Endothelial cell of umbilical vein (primary cell): Measurements from ENCODE around the gene TBC1D8. TPM values are rescaled to one million over a fixed set of nuclear protein-coding genes. Genes with fewer than 3 reads are reported as not detected.

Experiments
- BruUV-seq: library from RNA; stranded (reverse); fragments of 400-500 nt; replicated peaks from 2 replicates; lab custom pipeline; 2021; lab: Mats Ljungman, UMichigan
- CTCF ChIA-PET: fragments of 300-600, 350-600 bp; sonication (Branson Sonifier 250); formaldehyde crosslinking; loops from one replicate; lab custom pipeline; 2021; ENCODE audit warnings: antibody characterized with exemption, inconsistent platforms; lab: Charles Lee
- POLR2A ChIA-PET: fragments of 300-600, 350-600 bp; sonication (Branson Sonifier 250); formaldehyde crosslinking; loops from one replicate; lab custom pipeline; 2021; ENCODE audit warnings: antibody characterized with exemption, inconsistent platforms; lab: Charles Lee
- DNase-seq: peaks from one replicate; pipeline ENCODE4 v3.0.0-alpha.2; 2011; ENCODE audit warnings: low read depth, low spot score
- FAIRE-seq: peaks from 2 replicates; lab custom pipeline; 2011; peaks lifted over from hg19 to GRCh38; lab: Jason Lieb, UNC
- H2AFZ ChIP-seq: 2 replicates; pipeline ENCODE4 v1.6.0; 2012; ENCODE audit warnings: low read depth, low read length, control low read depth, inconsistent platforms
- H3K27ac ChIP-seq: 2 replicates; pipeline ENCODE4 v1.5.1; 2011; ENCODE audit warnings: low read depth, mild to moderate bottlenecking, control low read depth, low read length, moderate library complexity; ENCODE audit not compliant: insufficient read depth
- H3K27me3 ChIP-seq, 2 experiments: 2 replicates each; pipeline versions ENCODE4 v1.6.0 to v1.6.1; 2011; ENCODE audit warnings: low read length in 2 of 2, mixed read lengths in 1 of 2; ENCODE audit not compliant: control insufficient read depth in 2 of 2, insufficient read depth in 2 of 2
- H3K36me3 ChIP-seq, 2 experiments: 2 replicates in 1 of 2; 3 replicates in 1 of 2; pipeline ENCODE4 v1.5.1; 2011; ENCODE audit warnings: low read length in 2 of 2, mild to moderate bottlenecking in 1 of 2, moderate library complexity in 1 of 2; ENCODE audit not compliant: control insufficient read depth in 2 of 2, insufficient read depth in 2 of 2; ENCODE audit errors: extremely low read depth in 1 of 2
- H3K4me1 ChIP-seq: 3 replicates; pipeline ENCODE4 v1.5.1; 2011; ENCODE audit warnings: mild to moderate bottlenecking, low read length; ENCODE audit not compliant: control insufficient read depth, insufficient read depth; ENCODE audit errors: extremely low read depth
- H3K4me2 ChIP-seq: 2 replicates; pipeline ENCODE4 v1.6.1; 2011; ENCODE audit warnings: low read length, control low read depth, mixed read lengths; ENCODE audit not compliant: insufficient read depth
- H3K4me3 ChIP-seq, 3 experiments: fragments of 200-600 bp in 1 of 3; sonication (generic), shearing (Covaris generic) in 1 of 3; replicated peaks in 1 of 3; 2 replicates each; pipeline ENCODE4 v1.5.1; 2011 to 2016; ENCODE audit warnings: control low read depth in 3 of 3, low read length in 3 of 3, mild to moderate bottlenecking in 2 of 3, inconsistent platforms in 1 of 3, low read depth in 1 of 3, moderate library complexity in 1 of 3; ENCODE audit not compliant: insufficient read depth in 1 of 3
- H3K79me2 ChIP-seq: 2 replicates; pipeline ENCODE4 v1.6.0; 2012; ENCODE audit warnings: low read length, inconsistent platforms; ENCODE audit not compliant: control insufficient read depth, insufficient read depth
- H3K9ac ChIP-seq: replicated peaks from 2 replicates; pipeline ENCODE3; 2011; ENCODE audit warnings: low read length, control low read depth; ENCODE audit not compliant: insufficient read depth; ENCODE audit errors: extremely low read depth
- H3K9me1 ChIP-seq: replicated peaks from 3 replicates; pipeline ENCODE4 v1.6.0; 2011; ENCODE audit warnings: mild to moderate bottlenecking, low read length; ENCODE audit not compliant: control insufficient read depth, insufficient read depth; ENCODE audit errors: extremely low read depth
- H3K9me3 ChIP-seq: replicated peaks from 2 replicates; pipeline ENCODE4 v1.5.1; 2012; ENCODE audit warnings: low read length, inconsistent platforms; ENCODE audit not compliant: control insufficient read depth, insufficient read depth
- H4K20me1 ChIP-seq: replicated peaks from 2 replicates; pipeline ENCODE3; 2011; ENCODE audit warnings: mild to moderate bottlenecking, low read length; ENCODE audit not compliant: control insufficient read depth, insufficient read depth; ENCODE audit errors: extremely low read depth
- CTCF ChIP-seq, 2 donors: IDR thresholded peaks; 1 replicate in 1 of 2; 2 replicates in 1 of 2; pipeline ENCODE4 v1.5.1; 2011; ENCODE audit warnings: low read length in 2 of 2, mild to moderate bottlenecking in 2 of 2, moderate library complexity in 2 of 2, control low read depth in 1 of 2, inconsistent platforms in 1 of 2, low read depth in 1 of 2; ENCODE audit not compliant: insufficient read depth in 1 of 2; ENCODE audit errors: extremely low read depth in 1 of 2
- EZH2 ChIP-seq: IDR thresholded peaks from 2 replicates; pipeline ENCODE4 v1.6.1; 2012; ENCODE audit warnings: borderline replicate concordance, low read depth, mild to moderate bottlenecking, moderate library complexity, low read length, inconsistent platforms; ENCODE audit not compliant: severe bottlenecking
- FOS ChIP-seq: IDR thresholded peaks from 2 replicates; pipeline ENCODE4 v1.6.1; 2011; ENCODE audit warnings: mild to moderate bottlenecking, low read length, moderate library complexity, borderline replicate concordance; ENCODE audit not compliant: insufficient read depth
- GATA2 ChIP-seq: IDR thresholded peaks from 2 replicates; pipeline ENCODE4 v1.7.0; 2011; ENCODE audit warnings: low read depth, mild to moderate bottlenecking, moderate library complexity, mixed read lengths, low read length; ENCODE audit not compliant: insufficient read length, insufficient read depth
- JUN ChIP-seq: IDR thresholded peaks from 2 replicates; pipeline ENCODE4 v1.6.1; 2011; ENCODE audit warnings: borderline replicate concordance, low read depth; ENCODE audit not compliant: insufficient read length, insufficient read depth
- MAX ChIP-seq: IDR thresholded peaks from 2 replicates; pipeline ENCODE4 v1.6.1; 2011; ENCODE audit not compliant: insufficient read depth, insufficient read length
- MYC ChIP-seq: IDR thresholded peaks from one replicate; pipeline ENCODE4 v1.6.1; 2011; ENCODE audit warnings: mild to moderate bottlenecking, low read depth, low read length
- POLR2A ChIP-seq: IDR thresholded peaks from 2 replicates; pipeline ENCODE4 v1.6.1; 2012; ENCODE audit warnings: low read depth, mild to moderate bottlenecking, control low read depth, low read length
- POLR2AphosphoS5 ChIP-seq: IDR thresholded peaks from 2 replicates; pipeline ENCODE4 v1.6.1; 2012; ENCODE audit warnings: low read depth, mild to moderate bottlenecking, control low read depth, low read length, moderate library complexity; ENCODE audit not compliant: insufficient read depth
- dilution Hi-C: fragments of 300-500 bp; cut with MboI; formaldehyde crosslinking; loops from one replicate; pipeline ENCODE4 v1.15.0; 2019; ENCODE audit warnings: low sequenced_read_pairs; ENCODE audit not compliant: extremely low pct_ligation_motif_present
- intact Hi-C: fragments of 100-400 bp; cut with micrococcal nuclease; formaldehyde crosslinking; loops from one replicate; pipeline ENCODE4 v1.10.0; 2022
- polyA plus RNA-seq, 4 experiments: library from polyadenylated mRNA; depleted of rRNA in 3 of 4; stranded (reverse) in 3 of 4; unstranded in 1 of 4; fragments of >200 nt; gene quantifications; 2 replicates each; pipeline versions ENCODE4 v1.2.1 to v1.2.3, GENCODE V29; 2011 to 2012; ENCODE audit warnings: missing spikeins in 1 of 4
- total RNA-seq: library from RNA; stranded (reverse); gene quantifications from 2 replicates; pipeline ENCODE4 v1.2.3, GENCODE V29; 2021

The TBC1D8 gene
- total and polyA plus RNA-seq, 2 donors (not counting 3 experiments of a cell fraction or from before 2014, with no cell fraction given) = 28.5 to 32.1 TPM

GRCh38 chr2:101145406-101145805 is 5.8 kb downstream of the TBC1D8 start:
- Histone ChIP-seq H3K79me2 (peaks cover 96% of the 10 kb centered on the region), H3K9me3 (no peaks in the 10 kb centered on the region), H3K27me3 (no peaks in the 10 kb centered on the region), H3K27ac (no peak overlapping the region), H4K20me1 (no peaks in the 10 kb centered on the region), H3K4me3 (no peak overlapping the region), H3K4me1 (peaks cover 21% of the 10 kb centered on the region), H3K9ac (no peak overlapping the region), H2AFZ (no peak overlapping the region), H3K9me1 (no peaks in the 10 kb centered on the region), H3K4me2 (no peak overlapping the region), H3K36me3 (no peaks in the 10 kb centered on the region)
- TF ChIP-seq MYC = no peak
- no peak for TF ChIP-seq GATA2
- TF ChIP-seq POLR2AphosphoS5 = no peak
- no peak for TF ChIP-seq EZH2
- TF ChIP-seq CTCF (IDR thresholded peaks at IDR 0.05; ENCODE audit: extremely low read depth in 1 of 2, insufficient read depth in 1 of 2, low read depth in 1 of 2, low read length in 2 of 2) = no peak
- no peak for TF ChIP-seq MAX
- TF ChIP-seq POLR2A = no peak
- TF ChIP-seq FOS = no peak
- no peak for TF ChIP-seq JUN
- DNase-seq (no peak), FAIRE-seq (no peak)
- dilution Hi-C loops (no loop called here), intact Hi-C loops (no loop called here)
- BruUV-seq = no TSS peak
- ChIA-PET CTCF (interaction anchor here (0.8 to 1.2 kb wide), 3 partner anchors 43 to 108 kb away, joined by 3 to 6 read pairs (median 3); no protein-coding TSS in a partner anchor), POLR2A (no interaction called here)
